Umbilical cord (tissue), 2 donors: Measurements from ENCODE around the gene SPATC1L. TPM values are rescaled to one million over a fixed set of nuclear protein-coding genes. Genes with fewer than 3 reads are reported as not detected.

Experiments used
- DNase-seq: peaks from one replicate; pipeline ENCODE4 v3.0.0-alpha.2; 2015; ENCODE audit warnings: low spot score
- total RNA-seq: library from RNA; depleted of rRNA; stranded (reverse); fragments of >200 nt; gene quantifications from one replicate; pipeline ENCODE4 v1.2.3, GENCODE V29; 2014; ENCODE audit warnings: low replicate concordance; ENCODE audit not compliant: insufficient read depth

SPATC1L gene
- total RNA-seq, 1 donor from 2014 or later: 3.4 TPM

DNA sequence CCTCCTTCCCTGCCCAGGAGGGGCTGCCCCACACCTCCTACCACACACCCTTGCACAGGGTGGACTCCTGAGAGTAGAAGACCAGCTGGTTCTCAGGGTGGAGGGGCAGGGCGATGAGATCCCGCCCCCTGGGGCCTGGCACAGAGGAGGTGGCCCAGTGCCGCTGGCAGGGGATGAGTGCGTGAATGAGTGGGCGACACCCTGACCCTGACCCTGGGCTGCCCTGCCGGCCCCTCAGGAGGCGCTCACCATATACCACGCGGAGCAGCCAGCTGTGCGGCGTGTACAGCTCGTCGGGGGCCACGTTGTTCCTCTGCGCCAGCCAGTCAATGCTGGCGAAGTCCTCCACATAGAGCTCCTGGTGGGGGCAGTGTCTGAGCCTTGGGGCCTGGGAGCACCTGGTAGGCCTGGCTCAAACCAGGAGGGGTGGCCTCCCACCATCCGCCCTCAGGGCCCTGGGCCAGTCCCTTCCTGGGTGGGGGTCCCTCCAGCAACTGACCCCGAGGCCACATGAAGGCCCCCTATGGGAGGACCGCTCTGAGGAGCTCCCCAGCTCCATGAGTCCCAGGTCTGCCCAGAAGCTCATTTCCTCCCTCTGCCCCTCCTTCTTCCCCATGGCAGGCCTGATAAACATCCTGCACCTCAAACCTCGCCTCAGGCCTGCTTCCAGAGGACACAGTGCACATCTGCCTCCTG lies 31.3 kb upstream of the SPATC1L start:
- DNase-seq: no peak

DNA sequence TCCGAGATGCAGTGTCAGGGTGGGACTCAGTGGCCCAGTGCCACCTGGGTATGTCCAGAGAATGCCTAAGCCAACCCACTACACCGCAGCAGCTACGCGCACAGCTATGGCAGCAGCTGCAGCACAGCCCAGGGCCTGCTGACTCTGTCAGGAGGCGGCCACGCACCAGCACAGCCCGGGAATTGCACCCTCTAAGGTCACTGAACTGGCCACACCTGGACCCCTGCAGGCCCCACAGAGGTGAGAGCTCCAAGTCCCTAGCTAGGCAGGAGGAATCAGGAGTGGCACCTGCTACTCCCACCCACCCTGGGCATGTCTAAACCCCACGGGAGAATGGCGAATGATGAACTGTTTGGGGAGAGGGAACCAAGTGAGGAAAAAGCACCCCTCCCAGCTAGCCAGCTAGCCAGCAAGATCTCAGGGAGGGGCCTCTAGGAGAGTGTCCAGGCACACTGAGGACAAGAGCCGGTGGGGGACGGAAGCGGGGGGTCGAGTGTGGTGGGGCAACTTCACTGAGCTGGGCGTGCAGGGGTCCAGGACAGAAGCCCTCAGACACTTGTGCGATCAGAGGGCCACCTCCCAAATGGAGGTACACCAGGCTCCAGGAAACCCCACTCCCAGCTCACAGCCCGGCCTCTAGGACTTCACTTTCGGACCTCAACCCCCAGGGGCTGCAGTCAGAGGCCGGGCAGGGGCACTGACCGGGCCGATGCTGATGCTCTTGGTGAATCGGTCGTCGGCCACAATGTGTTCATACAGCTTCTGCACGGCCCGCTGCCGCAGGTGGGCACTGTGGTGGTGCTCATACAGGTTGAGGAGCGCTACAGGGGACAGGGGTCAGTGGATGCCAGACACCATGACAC lies 30.4 kb upstream of the SPATC1L start:
- DNase-seq: no peak

DNA sequence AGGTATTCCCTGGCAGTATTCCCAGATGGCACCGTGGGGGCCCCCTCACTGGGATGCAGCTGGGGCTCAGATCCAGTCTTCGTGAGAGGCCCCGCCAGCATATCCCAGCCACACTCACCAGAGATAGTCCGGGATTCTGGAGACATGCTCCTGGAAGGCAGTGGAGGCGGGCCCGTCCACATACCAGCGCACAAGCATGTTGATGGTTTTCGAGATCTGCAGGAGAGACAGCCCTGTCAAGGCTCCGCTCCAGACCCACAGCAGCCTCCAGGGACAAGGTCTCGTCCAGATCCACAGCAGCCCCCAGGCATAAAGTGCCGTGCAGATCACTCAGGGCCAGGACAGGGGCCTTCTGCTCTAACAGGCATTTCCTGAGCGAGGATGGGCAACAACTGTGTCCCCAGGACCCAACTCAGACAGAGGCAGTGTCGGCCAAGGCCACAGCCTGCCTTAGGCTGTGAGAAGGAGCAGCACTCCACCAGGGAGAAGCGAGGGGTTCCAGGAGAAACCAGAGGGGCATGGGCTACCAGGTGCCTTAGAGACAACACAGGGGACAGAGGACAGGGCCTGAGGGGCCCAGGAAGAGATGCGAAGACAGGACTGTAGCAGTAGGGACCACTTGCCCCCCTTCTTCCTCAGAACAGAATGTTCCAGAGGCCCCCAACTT lies 29.5 kb upstream of the SPATC1L start:
- peak; percentile 52 for DNase-seq

DNA sequence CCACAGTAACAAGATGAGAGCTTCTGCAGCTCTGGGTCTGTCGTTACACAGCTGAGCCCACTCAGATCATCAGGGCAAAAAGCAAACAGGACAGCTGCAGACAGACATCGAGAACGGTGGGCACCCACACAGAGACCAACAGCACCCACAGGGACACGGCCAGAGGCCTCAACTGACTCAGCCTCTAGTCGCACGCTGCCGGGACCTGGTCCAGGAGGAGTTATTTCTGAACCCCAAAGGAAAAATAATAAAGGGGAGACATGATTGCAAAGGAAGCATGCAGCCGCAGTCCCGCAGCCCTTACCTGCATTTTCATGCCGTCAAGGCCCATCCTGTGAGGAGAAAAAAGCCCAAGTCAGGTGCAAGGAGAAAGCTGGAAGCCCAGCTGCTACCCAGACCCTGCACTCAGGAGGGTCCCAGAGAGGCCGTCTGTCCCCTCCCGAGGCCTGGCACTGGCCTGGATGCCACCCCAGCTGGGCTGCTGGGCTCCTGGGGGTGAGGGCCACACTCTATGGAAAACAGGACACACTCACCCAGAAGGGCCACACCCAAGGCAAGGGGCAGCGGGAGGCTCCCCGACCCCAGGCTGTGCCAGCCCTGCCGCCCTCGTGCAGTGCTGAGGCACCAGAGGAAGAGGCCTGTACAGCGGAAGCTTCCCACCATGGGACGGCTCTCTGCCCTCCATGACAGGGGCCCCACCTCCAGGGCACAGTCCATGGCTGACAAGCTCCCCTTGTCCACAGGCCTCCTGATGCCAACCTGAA lies 28.6 kb upstream of the SPATC1L start:
- no peak for DNase-seq

DNA sequence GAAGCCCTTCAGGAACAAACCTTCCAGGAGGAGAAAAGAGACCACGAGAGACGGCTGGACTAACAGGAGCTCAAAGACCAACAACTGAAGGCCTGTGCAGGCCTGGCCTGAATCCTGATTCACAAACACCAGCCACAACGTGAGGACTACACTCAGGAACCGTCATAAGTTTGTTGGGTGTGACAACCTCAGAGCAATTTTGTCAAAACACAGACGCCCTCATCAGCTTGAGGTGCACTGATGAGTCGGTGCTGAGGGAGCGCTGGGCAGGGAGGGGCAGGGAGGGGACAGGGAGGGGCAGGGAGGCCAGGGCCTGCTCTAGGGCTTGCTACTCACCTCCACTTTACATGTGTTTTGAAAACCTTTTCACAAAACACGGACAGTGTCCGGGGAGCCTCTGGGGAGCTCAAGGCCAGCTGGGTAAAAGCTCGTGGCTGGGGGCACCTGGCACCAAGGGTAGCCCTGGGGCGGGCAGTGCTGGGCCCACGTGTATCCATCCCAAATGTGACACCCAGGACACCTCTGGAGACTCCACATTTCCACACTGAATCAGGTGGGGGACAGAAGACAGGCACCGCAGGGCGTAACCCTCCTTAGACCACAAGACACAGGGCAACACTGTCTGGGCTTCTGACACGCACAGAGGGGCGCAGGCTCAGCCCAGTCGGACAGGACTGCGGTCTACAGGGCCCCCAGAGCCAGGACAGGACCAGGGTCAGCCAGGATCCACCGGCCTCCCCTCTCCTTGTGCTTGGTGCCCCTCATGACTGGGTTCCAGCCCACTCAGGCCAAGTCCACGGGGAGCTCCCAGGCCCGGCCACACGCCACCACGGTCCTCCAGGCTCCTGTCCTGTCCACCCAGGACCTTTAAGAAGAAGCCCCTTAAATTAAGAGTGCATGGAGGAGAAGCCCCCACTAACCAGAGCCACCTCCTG lies 27.8 kb upstream of the SPATC1L start:
- no peak for DNase-seq

DNA sequence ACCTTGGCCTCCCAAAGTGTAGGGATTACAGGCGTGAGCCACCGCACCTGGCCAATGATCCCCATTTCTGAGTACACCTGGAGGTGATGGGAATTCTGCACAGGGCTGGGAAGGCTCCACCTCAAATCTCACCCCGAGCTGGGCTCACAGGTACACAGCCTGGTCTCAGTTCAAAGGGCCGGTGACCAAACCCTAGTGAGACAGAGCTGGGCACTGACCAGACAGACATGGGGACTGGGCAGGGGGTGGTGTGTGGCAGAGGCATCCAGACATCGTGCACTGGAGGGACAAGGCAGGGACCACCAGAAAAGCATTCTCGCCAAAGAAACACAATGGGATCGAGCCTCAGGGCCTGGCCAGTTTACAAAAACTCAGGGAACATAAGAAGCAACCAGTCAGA lies 27.1 kb upstream of the SPATC1L start:
- DNase-seq: no peak

DNA sequence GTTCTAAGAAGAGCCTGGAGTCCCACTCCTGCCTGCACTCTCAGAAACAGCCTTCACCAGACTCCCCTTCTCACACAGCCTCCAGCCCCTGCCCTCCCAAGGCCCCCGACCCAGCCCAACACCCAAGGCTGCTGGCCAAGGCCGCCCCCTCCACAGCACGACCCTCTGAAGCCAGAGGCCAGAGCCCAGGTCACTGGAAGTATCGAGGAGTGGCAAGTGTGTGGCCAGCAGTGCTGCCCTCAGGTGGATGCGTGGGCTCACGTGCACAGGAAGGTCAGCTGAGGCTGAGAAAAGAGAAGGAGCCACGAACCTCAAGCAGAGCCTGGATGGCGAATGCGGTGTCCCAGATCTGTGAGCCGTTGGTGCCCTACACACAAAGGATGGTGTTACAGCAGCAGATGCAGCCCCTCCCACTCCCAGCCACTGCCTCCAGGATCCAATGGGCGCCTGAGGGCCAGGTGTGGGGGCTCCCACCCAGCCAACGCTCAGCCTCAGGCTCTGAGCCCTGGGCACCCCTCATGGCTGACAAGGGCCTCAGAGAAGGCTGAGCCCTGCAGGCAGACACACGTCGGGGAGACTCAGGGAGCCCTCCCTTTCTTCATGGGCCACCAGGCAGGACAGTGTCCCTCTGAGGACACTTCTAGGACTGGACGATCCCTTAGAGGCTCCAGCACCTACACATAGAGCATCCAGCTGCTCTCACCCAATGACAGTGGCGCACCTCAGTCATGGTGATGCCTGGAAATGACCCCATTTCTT lies 26.3 kb upstream of the SPATC1L start:
- DNase-seq: no peak

DNA sequence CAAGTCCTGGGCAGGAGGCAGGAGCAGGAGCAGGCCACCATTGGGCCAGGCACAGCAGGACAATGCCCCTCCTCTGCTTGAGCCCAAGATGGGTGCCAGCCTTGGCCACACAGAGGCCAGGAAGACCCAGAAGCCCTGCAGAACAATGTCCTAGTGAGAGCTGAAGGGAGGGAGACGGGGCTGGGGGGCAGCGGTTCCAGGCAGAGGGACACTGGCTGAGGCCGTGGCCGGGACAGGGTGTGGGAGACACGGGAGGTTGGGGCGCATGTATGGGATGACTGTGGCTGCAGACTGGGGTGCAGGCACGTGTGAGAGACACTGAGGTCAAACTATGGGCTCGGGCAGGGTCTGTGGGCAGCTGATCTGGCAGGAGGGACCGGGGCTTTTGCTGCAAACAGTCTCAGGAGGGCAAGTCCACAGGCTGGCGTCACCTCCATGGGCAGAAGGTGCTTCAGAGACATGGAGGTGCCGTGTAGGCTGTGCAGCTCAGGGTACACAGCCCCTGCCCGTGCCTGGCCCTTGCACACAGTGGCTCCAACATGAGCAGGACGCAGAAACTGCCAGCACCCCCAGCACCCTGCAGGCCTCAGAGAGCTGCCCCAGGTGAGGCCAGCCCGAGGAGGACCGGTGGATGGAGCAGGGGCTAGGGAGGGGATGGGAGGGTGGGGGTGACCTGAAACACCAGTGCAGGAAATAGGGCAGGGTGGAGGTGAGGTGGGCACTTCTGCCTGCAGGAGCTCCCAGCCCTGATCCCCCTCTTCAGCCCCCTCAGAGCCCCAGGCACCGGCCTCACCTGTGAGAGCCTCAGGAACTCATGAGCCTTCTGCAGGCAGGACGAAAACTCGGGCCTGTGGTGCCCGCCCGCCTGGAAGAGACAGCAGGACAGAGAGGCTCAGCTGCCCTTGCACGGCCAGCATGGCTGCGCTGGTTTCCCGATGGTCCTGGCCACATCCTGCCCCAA lies 24.8 kb upstream of the SPATC1L start:
- DNase-seq: no peak

DNA sequence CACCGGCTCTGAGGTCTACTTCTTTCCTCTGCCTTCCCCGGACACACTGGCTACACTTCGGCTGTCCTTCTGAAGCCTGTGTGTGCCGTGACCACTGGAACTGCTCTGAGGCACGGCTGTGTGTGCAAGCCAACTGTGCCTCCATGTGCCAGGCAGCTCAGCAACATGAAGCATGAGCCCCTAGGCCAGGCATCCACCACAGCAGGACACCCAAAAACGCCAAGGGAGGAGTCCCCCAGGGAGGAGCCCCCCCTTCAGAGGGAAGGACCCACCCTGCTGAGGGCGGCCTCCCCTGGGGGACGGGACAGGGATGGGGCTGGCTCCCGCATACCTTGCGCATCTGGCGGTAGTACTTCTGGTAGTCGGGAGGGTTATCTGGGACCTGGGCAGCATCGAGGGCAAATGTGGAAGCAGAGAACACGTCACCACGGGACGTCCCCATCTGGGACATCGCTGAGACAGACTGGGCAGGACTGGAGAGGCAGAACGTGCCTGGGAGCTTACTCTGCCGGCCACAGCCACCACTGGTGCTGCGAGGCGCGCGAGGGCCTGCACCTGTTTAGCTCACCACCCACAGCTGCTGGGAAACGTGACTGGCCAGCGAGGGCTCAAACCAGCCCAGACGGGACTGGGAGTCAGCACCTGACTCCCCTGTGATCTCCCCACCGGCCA lies 23.8 kb upstream of the SPATC1L start:
- DNase-seq: no peak

DNA sequence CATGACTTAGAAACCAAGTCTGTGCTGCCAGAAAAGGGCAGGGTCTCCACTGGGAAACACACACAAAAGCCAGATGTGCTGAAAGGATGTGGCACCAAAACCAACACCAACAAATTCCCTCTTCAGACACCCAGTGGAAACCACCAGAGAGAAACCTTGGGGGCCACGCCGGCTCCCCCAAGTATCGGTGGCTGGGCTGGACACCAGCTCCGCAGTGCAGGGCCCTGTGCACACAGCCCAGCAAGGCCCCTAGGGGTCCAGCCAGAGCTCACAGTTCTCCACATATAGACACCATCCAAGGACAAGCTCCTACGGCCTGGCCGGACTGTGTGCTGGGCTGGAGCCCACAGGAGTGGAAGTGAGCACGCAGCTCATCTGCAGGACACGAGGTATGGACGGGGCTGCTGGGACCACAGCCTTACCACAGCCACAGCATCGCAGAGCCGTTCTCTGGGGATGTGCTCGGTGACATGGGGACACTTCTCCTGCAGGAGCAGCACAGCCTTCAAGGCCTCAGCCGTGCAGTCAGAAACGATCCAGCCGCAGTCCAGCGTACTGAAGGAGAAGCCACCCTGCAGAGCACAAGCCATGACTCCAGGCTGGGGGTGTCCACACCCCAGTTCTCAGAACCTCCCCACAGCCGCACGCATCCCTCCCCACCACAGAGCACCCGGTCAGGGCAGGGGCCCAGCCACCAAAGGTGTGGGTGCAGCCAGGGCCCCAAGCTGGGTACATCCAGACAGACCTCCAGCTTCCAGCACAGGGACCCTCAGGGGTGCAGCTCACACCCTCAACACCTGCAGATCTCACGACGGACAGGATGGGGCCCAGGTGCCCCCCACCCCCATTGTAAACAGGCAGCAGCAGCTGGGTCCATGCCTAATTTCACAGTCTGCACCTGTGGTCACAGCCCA lies 23.0 kb upstream of the SPATC1L start:
- DNase-seq: no peak

DNA sequence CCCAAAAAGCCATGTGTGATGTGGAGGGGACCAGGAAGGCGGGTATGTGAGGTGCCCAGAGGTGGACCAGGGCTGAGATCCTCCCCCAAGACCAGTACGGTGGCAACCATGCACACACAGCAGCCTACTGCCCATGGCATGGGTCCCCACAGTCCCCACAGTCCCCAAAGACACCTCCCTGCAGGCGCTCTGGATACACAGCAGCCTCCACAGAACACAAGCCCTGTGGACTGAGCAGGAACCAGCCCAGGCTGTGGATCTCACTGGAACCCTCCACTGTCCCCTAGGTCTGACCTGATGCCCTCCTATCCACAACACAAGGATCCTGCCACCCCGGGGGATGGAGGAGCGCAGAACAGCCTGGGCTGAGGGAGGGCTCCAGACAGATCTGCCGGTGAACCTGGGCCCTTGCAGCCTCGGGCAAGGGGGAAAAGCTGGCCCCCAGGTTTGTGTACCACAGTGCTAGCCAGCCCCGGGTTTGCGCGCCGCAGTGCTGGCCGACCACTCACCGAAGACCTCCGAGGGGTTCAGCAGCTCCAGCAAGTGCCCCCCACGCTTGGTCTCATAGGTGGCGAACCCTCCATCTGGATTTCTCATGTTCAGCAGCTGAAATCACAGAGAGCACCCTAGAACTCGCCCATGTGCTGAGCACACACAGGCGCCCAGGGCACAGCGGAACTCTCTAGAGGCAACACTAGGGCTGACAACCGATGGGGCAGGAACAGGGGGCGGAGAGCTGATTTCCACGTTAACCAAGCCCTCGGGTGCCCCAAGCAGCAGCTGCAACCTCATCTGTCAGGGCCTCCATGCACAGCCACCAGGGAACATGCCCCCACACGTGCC lies 22.1 kb upstream of the SPATC1L start:
- no peak for DNase-seq

DNA sequence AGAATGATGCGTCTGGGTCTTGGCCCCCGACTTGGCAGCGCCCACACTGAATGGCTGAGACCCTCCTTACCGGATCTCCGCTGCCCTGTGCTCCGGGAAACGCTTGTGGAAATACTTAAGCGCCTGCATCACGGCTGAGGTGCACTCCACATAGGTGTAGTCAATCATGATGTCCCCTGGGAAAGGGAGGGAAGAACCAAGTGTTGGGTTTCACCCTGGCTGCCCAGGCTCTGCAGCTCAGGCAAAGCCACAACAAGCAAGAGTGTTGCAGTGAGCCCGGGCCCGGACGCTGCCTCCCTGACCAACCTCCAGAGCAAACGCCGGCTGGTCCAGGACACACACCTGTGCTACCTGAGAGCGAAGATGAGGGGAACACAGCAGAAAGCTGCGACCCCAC lies 21.5 kb upstream of the SPATC1L start:
- no peak for DNase-seq

DNA sequence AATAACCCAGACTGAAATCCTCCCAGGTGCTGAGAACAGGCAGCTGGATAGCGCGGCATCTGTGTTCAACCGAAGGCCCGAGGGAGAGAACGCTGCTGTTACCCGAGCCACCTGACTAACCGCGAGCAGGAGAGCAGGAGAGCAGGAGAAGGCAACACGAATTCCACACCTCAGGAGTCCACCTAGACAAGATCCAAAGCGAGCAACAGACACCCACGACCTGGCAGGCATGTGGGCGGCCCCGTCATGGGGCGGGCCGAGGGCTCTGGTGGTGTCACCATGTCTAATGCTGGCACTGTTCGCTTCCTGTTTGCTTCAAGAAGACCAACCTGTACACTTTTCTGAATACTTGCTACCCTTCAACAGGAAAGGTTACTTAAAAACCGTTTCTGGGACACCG lies 20.9 kb upstream of the SPATC1L start:
- DNase-seq: no peak

DNA sequence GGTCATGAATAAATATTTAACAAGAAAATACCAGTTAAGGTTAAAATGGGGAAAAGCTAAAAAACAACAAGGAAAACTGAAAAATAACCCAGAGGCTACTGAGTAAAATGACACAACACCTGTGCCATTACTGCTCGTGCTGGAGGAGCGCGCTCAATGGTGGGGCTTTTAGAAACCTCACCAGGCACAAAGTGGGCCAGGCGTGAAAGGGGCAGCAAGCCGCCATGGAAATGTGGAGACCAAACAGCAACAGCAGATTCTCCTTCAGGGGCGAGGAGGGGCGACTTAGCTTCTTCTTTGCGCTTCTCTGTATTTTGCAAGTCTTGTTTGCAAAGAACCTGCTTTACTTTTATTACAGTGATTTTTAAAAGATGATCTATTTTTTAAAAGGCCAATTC lies 18.9 kb upstream of the SPATC1L start:
- DNase-seq: no peak

DNA sequence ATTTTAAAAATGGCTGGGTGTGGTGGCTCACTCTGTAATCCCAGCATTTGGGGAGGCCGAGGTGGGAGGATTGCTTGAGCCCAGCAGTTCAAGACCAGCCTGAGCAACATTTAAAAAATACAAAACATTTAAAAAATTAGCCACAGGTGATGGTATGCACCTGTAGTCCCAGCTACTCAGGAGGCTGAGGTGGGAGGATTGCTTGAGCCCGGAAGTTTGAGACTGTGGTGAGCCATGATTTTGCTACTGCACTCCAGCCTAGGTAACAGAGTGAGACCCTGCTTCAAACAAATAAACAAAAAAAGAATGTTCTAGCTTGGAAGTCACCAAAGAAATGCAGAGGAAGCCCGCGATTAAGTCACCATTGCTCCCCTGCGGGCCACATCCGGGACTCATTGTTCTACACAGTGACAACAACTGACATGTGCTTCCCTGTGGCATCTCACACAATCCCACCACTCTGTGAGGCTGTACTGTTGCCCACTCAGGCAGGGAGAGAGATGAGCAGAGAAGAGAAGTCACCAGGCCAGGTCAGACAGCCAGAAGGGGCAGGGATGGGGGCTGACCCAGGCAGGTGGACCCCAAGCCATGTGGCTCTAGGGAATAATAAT lies 18.4 kb upstream of the SPATC1L start:
- DNase-seq: no peak
